ENCODE results near the gene STUB1. TPM values are rescaled to one million over a fixed set of nuclear protein-coding genes. Genes with fewer than 3 reads are reported as not detected.

Gene STUB1
- total and polyA plus RNA-seq, 5 donors, result 114 to 126 (median 119) TPM

GRCh38 chr16:730666-731509 is 50.7 kb downstream of the STUB1 start:
- WGBS, result 85% methylated on average over 22 of the region's 22 CpGs
- peak in 1 of 3 donors; percentile 58 for DNase-seq
- intact Hi-C loops (cut with DNase I), result no loop called here

GRCh38 chr16:732332-732731 is 52.1 kb downstream of the STUB1 start:
- 92% methylated on average over 12 of the region's 12 CpGs for WGBS
- no peaks in the 10 kb centered on the region for H3K4me1 ChIP-seq (ENCODE audit: control insufficient read depth, insufficient read depth, low read length)
- ATAC-seq, result no peak
- intact Hi-C loops (cut with DNase I), result no loop called here
- peak in 1 of 3 donors; percentile 29 for DNase-seq
- H3K27ac ChIP-seq (ENCODE audit: low read length), result no peak overlapping the region
- no peaks in the 10 kb centered on the region for H3K9me3 ChIP-seq (ENCODE audit: control insufficient read depth, low read length)
- no peak overlapping the region for H3K4me3 ChIP-seq (ENCODE audit: low read length)
- no peaks in the 10 kb centered on the region for H3K27me3 ChIP-seq (ENCODE audit: control insufficient read depth, insufficient read depth)

More at GRCh38 chr16:730666-731509, 50.7 kb downstream of the STUB1 start:
- Histone ChIP-seq H3K27ac (ENCODE audit: low read length) (no peak overlapping the region), H3K27me3 (ENCODE audit: control insufficient read depth, insufficient read depth) (no peaks in the 10 kb centered on the region), H3K4me3 (ENCODE audit: low read length) (no peak overlapping the region), H3K4me1 (ENCODE audit: control insufficient read depth, insufficient read depth, low read length) (no peaks in the 10 kb centered on the region), H3K9me3 (ENCODE audit: control insufficient read depth, low read length) (no peaks in the 10 kb centered on the region)
- ATAC-seq, result no peak

Other genes starting within 250 kb of the STUB1 start
- 10 to 100 TPM; 15.4 to 22.1 (median 19.6) TPM for gene CAPN15, start 152.7 kb upstream of the STUB1 start, total RNA-seq
- 16.9 TPM for gene CAPN15, start 152.7 kb upstream of the STUB1 start, polyA plus RNA-seq
- not detected for gene PRR35, start 120.0 kb upstream of the STUB1 start, total RNA-seq
- not detected for gene PRR35, start 120.0 kb upstream of the STUB1 start, polyA plus RNA-seq
- under 1 TPM; 0.22 to 0.62 (median 0.54) TPM for gene NHLRC4, start 113.4 kb upstream of the STUB1 start, total RNA-seq
- 0.84 TPM for gene NHLRC4, start 113.4 kb upstream of the STUB1 start, polyA plus RNA-seq
- gene PIGQ, start 110.4 kb upstream of the STUB1 start, total RNA-seq, result 10 to 100 TPM; 19.8 to 23.0 (median 21.6) TPM
- 22.9 TPM for gene PIGQ, start 110.4 kb upstream of the STUB1 start, polyA plus RNA-seq
- gene RAB40C, start 90.3 kb upstream of the STUB1 start, total RNA-seq, result 10 to 100 TPM; 10.9 to 13.4 (median 11.9) TPM
- 13.4 TPM for gene RAB40C, start 90.3 kb upstream of the STUB1 start, polyA plus RNA-seq
- under 1 TPM; 0.15 to 0.70 (median 0.20) TPM for gene WFIKKN1, start 49.4 kb upstream of the STUB1 start, total RNA-seq
- 0.29 TPM for gene WFIKKN1, start 49.4 kb upstream of the STUB1 start, polyA plus RNA-seq
- gene METTL26, start 44.1 kb upstream of the STUB1 start, total RNA-seq, result 10 to 100 TPM; 55.4 to 60.3 (median 56.6) TPM
- gene METTL26, start 44.1 kb upstream of the STUB1 start, polyA plus RNA-seq, result 128 TPM
- gene MCRIP2, start 38.6 kb upstream of the STUB1 start, total RNA-seq, result 100 to 1,000 TPM in 1 of 4 donors, 10 to 100 TPM in 3; 71.2 to 121 (median 85.6) TPM
- 141 TPM for gene MCRIP2, start 38.6 kb upstream of the STUB1 start, polyA plus RNA-seq
- gene WDR90, start 31.0 kb upstream of the STUB1 start, total RNA-seq, result 10 to 100 TPM; 10.5 to 13.7 (median 12.0) TPM
- 8.1 TPM for gene WDR90, start 31.0 kb upstream of the STUB1 start, polyA plus RNA-seq
- 100 to 1,000 TPM in 1 of 4 donors, 10 to 100 TPM in 3; 84.3 to 104 (median 90.8) TPM for gene RHOT2, start 12.3 kb upstream of the STUB1 start, total RNA-seq
- gene RHOT2, start 12.3 kb upstream of the STUB1 start, polyA plus RNA-seq, result 101 TPM
- 1 to 10 TPM in 3 of 4 donors, under 1 TPM in 1; 0.89 to 2.9 (median 1.7) TPM for gene RHBDL1, start 4.7 kb upstream of the STUB1 start, total RNA-seq
- 2.3 TPM for gene RHBDL1, start 4.7 kb upstream of the STUB1 start, polyA plus RNA-seq
- gene JMJD8, start 3.9 kb downstream of the STUB1 start, total RNA-seq, result 10 to 100 TPM; 52.0 to 55.7 (median 54.6) TPM
- 49.7 TPM for gene JMJD8, start 3.9 kb downstream of the STUB1 start, polyA plus RNA-seq
- 1 to 10 TPM; 7.1 to 9.0 (median 8.2) TPM for gene WDR24, start 10.0 kb downstream of the STUB1 start, total RNA-seq
- 6.3 TPM for gene WDR24, start 10.0 kb downstream of the STUB1 start, polyA plus RNA-seq
- gene FBXL16, start 25.4 kb downstream of the STUB1 start, total RNA-seq, result under 1 TPM; 0.19 to 0.38 (median 0.28) TPM
- 0.34 TPM for gene FBXL16, start 25.4 kb downstream of the STUB1 start, polyA plus RNA-seq
- gene METRN, start 34.7 kb downstream of the STUB1 start, total RNA-seq, result 10 to 100 TPM; 65.2 to 75.0 (median 69.4) TPM
- gene METRN, start 34.7 kb downstream of the STUB1 start, polyA plus RNA-seq, result 68.2 TPM
- gene ANTKMT, start 40.7 kb downstream of the STUB1 start, total RNA-seq, result 10 to 100 TPM; 25.7 to 38.8 (median 33.2) TPM
- gene ANTKMT, start 40.7 kb downstream of the STUB1 start, polyA plus RNA-seq, result 37.6 TPM
- gene CCDC78, start 46.0 kb downstream of the STUB1 start, total RNA-seq, result under 1 TPM in 3 of 4 donors, not detected in 1; 0.36 to 0.97 (median 0.40) TPM
- 0.48 TPM for gene CCDC78, start 46.0 kb downstream of the STUB1 start, polyA plus RNA-seq
- 10 to 100 TPM in 3 of 4 donors, 1 to 10 TPM in 1; 7.5 to 15.3 (median 12.0) TPM for gene HAGHL, start 46.7 kb downstream of the STUB1 start, total RNA-seq
- gene HAGHL, start 46.7 kb downstream of the STUB1 start, polyA plus RNA-seq, result 21.0 TPM
- 10 to 100 TPM; 21.5 to 31.3 (median 23.4) TPM for gene CIAO3, start 60.6 kb downstream of the STUB1 start, total RNA-seq
- gene CIAO3, start 60.6 kb downstream of the STUB1 start, polyA plus RNA-seq, result 28.2 TPM
- 1 to 10 TPM in 2 of 4 donors, under 1 TPM in 1, not detected in 1; 0.92 to 3.1 (median 1.0) TPM for gene MSLN, start 80.3 kb downstream of the STUB1 start, total RNA-seq
- not detected for gene MSLN, start 80.3 kb downstream of the STUB1 start, polyA plus RNA-seq
- gene RPUSD1, start 108.0 kb downstream of the STUB1 start, total RNA-seq, result 10 to 100 TPM in 2 of 4 donors, 1 to 10 TPM in 2; 9.3 to 11.8 (median 9.9) TPM
- gene RPUSD1, start 108.0 kb downstream of the STUB1 start, polyA plus RNA-seq, result 11.5 TPM
- 1 to 10 TPM; 4.0 to 6.9 (median 4.9) TPM for gene CHTF18, start 108.2 kb downstream of the STUB1 start, total RNA-seq
- gene CHTF18, start 108.2 kb downstream of the STUB1 start, polyA plus RNA-seq, result 3.4 TPM
- not detected for gene GNG13, start 120.3 kb downstream of the STUB1 start, total RNA-seq
- not detected for gene GNG13, start 120.3 kb downstream of the STUB1 start, polyA plus RNA-seq